ENCODE results near the gene LAMTOR2. TPM values are rescaled to one million over a fixed set of nuclear protein-coding genes. Genes with fewer than 3 reads are reported as not detected.

Gene LAMTOR2
- total RNA-seq, 4 donors from 2014 or later = 51.7 to 80.1 (median 66.9) TPM

DNA sequence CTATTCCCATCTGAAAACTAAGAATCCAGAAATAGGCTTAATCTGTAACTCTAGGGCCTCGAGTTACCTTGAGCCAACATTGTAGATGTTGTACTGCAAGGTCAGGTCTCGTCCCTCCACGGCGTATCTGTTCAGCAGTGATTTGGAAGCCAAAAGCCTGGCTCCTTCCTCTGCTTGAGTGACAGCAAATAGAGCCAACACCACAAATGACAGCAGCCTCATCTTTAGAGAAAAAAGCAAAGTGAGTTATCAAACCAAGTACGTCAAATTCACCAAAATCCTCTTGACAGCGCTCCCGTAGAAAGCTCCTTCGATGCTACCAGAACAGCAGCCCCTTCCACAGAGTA is 34.7 kb upstream of the LAMTOR2 start:
- TF ChIP-seq, protein P1, sequence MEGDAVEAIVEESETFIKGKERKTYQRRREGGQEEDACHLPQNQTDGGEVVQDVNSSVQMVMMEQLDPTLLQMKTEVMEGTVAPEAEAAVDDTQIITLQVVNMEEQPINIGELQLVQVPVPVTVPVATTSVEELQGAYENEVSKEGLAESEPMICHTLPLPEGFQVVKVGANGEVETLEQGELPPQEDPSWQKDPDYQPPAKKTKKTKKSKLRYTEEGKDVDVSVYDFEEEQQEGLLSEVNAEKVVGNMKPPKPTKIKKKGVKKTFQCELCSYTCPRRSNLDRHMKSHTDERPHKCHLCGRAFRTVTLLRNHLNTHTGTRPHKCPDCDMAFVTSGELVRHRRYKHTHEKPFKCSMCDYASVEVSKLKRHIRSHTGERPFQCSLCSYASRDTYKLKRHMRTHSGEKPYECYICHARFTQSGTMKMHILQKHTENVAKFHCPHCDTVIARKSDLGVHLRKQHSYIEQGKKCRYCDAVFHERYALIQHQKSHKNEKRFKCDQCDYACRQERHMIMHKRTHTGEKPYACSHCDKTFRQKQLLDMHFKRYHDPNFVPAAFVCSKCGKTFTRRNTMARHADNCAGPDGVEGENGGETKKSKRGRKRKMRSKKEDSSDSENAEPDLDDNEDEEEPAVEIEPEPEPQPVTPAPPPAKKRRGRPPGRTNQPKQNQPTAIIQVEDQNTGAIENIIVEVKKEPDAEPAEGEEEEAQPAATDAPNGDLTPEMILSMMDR (IDR thresholded peaks at IDR 0.05; ENCODE audit: low read depth) = no peak

DNA sequence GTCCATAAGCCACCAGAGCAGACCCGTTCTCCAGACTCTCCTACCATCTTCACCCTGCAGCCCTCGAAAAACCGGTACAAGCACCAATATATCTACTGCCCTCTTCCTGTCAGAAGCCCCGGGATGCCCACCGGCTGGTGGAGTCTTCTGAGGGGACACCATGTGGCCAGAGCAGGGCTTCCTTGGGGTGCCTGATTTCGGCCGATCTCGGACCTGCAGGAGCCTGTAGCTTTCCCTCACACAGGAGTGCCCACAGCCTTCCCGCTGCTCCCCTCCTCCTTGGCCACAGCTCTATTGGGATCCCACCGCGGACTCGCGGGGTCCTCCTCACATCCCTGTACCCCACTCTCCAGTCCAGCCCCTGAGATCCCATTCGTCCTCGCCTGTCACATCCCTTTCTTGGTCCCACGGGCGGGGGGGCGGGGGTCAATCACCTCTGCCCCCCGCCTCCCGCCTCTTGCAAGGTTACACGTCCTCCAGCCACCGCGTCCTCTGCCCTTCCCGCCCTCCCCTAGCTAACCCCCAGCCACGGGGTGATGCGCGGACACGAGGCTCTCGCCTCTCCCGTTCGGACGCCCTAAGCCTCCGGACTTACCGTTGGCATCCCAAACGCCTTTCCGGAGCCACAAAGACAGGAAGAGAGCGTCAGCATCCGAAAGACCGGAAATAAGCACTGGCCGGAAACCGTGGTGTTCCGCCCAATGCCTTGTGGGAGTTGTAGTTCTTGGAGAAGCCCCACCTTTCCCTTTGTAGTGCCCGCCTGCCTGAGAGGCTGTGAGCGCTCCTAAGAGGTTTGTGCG is 34.1 kb upstream of the LAMTOR2 start, which contains the start of gene SSR2:
TSS of gene SSR2 (minus strand) at position 659 of the 800 bp plus-strand sequence. CDS start 784 bp downstream, outside the sequence.
- TF ChIP-seq, protein P1 (IDR thresholded peaks at IDR 0.05; ENCODE audit: low read depth) = no peak

DNA sequence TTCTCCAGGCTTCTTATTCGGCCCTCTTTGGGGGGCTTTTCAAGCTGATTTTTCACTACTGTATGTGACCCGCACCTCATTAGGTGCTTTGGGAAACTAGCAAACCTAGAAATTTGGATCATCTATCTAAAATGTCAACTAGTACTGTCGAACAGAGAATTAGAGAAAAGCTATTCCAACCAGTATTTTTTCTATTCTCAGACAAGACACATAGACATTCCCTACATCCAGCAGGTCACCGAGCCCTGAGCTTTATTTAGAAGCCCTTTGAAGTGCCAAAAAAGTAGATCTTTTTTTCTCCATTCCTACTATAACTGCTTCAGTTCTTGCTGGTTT is 33.5 kb upstream of the LAMTOR2 start:
- TF ChIP-seq, protein P1 (IDR thresholded peaks at IDR 0.05; ENCODE audit: low read depth) = no peak

DNA sequence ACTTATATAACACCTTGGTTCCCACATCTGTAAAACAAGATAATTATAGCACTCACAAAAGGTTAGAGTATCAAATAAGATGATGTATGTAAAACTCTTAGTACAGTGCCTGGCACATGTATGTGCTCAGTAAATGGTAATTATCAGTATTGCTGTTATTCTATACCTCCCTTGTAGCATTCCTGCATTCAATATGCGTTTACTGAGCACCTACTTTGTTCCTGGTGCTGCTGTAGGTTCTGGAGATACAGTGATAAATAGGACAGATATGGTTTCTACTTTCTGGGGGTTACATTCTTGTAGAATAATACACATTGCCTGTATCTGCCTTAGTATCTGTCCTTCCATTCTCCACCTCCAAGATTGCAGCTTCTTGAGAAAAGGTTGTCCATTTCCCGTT is 32.6 kb upstream of the LAMTOR2 start:
- TF ChIP-seq, protein P1 (IDR thresholded peaks at IDR 0.05; ENCODE audit: low read depth) = no peak

DNA sequence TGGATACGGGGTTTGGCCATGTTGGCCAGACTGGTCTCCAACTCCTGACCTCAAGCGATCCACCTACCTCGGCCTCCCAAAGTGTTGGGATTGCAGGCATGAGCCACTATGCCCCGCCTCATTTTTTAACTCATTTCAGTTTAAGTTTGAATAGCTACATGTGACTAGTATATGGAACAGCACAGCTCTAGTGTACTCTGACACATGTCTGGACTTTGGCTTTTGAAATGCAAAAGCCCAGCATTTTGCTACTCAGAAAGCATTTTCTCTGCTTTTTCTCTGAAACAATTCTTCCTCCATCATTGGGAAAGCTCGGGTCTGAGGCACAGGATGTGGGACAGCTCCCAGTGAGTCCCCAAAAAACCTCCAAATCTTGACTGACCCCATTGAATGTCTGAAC is 29.8 kb upstream of the LAMTOR2 start:
- TF ChIP-seq, protein P1 (IDR thresholded peaks at IDR 0.05; ENCODE audit: low read depth) = no peak

DNA sequence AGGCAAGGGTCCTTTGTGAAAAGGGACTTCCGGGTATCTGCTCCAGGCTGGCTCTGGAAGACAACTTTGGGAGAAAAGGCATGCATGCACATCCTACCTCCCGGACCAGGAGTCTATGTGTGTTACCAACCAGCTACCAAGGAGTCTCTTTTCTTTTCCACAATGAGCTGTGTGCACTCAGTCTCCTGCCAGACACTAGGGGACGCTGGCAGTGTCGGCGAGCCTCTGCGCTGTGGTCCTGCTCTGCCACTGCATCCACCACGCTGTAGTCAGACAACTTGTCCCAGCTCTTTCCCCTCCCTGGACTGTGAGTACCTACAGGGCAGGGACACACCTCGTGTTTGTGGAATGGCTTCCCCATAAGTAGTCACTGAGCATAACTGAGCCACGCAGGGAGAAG is 28.7 kb upstream of the LAMTOR2 start:
- TF ChIP-seq, protein P1 (IDR thresholded peaks at IDR 0.05; ENCODE audit: low read depth) = no peak

DNA sequence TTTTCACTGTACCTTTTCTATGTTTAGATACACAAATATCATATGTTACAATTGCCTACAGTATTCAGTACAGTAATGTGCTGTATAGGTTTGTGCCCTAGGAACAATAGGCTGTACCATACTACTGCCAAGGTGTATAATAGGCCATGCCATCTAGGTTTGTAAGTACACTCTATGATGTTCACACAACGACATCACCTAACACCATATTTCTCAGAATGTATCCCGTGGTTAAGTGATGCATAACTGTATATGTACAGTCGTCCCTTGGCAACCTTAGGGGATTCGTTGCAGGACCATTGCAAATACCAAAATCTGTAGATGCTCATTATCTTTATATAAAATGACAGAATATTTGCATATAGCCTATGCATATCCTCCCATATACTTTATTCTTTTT is 28.0 kb upstream of the LAMTOR2 start:
- TF ChIP-seq, protein P1 (IDR thresholded peaks at IDR 0.05; ENCODE audit: low read depth) = no peak
